ENCODE results near the gene CHN2. TPM values are rescaled to one million over a fixed set of nuclear protein-coding genes. Genes with fewer than 3 reads are reported as not detected.

The CHN2 gene
- polyA plus RNA-seq, 2 of the 4 experiments (the other 2 are of a cell fraction): 0.06 TPM; not detected in 1

- TF ChIP-seq ATOH8 (CRISPR knock-in tag; IDR thresholded peaks at IDR 0.05; ENCODE audit: low read depth) (no peak), RCOR1 (IDR thresholded peaks at IDR 0.05; ENCODE audit: low read depth, low read length) (no peak), CBX8 (IDR thresholded peaks at IDR 0.05) (no peak)
These were observed 76.2 kb downstream of the CHN2 start (continued) for GRCh38 chr7:29270594-29271318.

GRCh38 chr7:29271319-29271658 lies 76.7 kb downstream of the CHN2 start:
- DNase-seq (ENCODE audit: low read depth in 1 of 2, low spot score in 1 of 2) (no peak), ATAC-seq (no peak), FAIRE-seq (no peak)
- ChIA-PET POLR2A (no interaction called here), CTCF (no interaction called here)
- Histone ChIP-seq H3K4me2 (no peak overlapping the region), H3K27ac (no peak overlapping the region), H3K9me3 (no peaks in the 10 kb centered on the region), H3K4me1 (no peaks in the 10 kb centered on the region), H3K4me3 (no peak overlapping the region)
- 8% methylated on average over 4 of the region's 4 CpGs for WGBS (ENCODE audit: missing lambda C conversion rate)
- TF ChIP-seq SMC3 (IDR thresholded peaks at IDR 0.05): no peak
- no peak for TF ChIP-seq HES2 (IDR thresholded peaks at IDR 0.05)
- no peak for TF ChIP-seq ESRRA (IDR thresholded peaks at IDR 0.05; ENCODE audit: borderline replicate concordance, low read length)
- TF ChIP-seq HMGXB4 (CRISPR knock-in tag; IDR thresholded peaks at IDR 0.05; ENCODE audit: borderline replicate concordance): no peak
- no peak for TF ChIP-seq BHLHE40 (IDR thresholded peaks at IDR 0.05; ENCODE audit: low read depth, low read length)
- TF ChIP-seq CBX8 (IDR thresholded peaks at IDR 0.05): no peak
- no peak for TF ChIP-seq PHF8 (IDR thresholded peaks at IDR 0.05; ENCODE audit: borderline replicate concordance, low read depth)

- Histone ChIP-seq H3K4me1 (no peaks in the 10 kb centered on the region), H3K4me3 (no peak overlapping the region), H3K27ac (no peak overlapping the region), H3K4me2 (no peak overlapping the region), H3K9me3 (no peaks in the 10 kb centered on the region)
- FAIRE-seq: no peak
- ChIA-PET CTCF (no interaction called here), POLR2A (no interaction called here)
- DNase-seq (ENCODE audit: low read depth in 1 of 2, low spot score in 1 of 2): no peak
- no peak for ATAC-seq
- TF ChIP-seq FOSB (CRISPR knock-in tag; IDR thresholded peaks at IDR 0.05) (no peak), HOXA7 (CRISPR knock-in tag; IDR thresholded peaks at IDR 0.05) (no peak), PHF8 (IDR thresholded peaks at IDR 0.05; ENCODE audit: borderline replicate concordance, low read depth) (no peak), CHD4 (IDR thresholded peaks at IDR 0.05; ENCODE audit: borderline replicate concordance) (no peak)
- 43% methylated on average over 3 of the region's 9 CpGs for WGBS (ENCODE audit: missing lambda C conversion rate)
These were observed 77.5 kb downstream of the CHN2 start for GRCh38 chr7:29272057-29272456.

- H3K27ac ChIP-seq: no peak overlapping the region
- DNase-seq (ENCODE audit: low read depth in 1 of 2, low spot score in 1 of 2) (no peak), ATAC-seq (no peak), FAIRE-seq (no peak)
- H3K4me3 ChIP-seq: no peak overlapping the region
- no peak overlapping the region for H3K4me2 ChIP-seq
- ChIA-PET CTCF (interaction anchor here (1.9 kb wide), 1 partner anchor 85 kb away, joined by 9 read pairs; no protein-coding TSS in a partner anchor), POLR2A (no interaction called here)
- TF ChIP-seq ATOH8 (CRISPR knock-in tag; IDR thresholded peaks at IDR 0.05; ENCODE audit: low read depth) (no peak), CHD4 (IDR thresholded peaks at IDR 0.05; ENCODE audit: borderline replicate concordance) (no peak), MAZ (IDR thresholded peaks at IDR 0.05; ENCODE audit: borderline replicate concordance, low read depth, low read length) (no peak), NFE2L2 (conservative IDR thresholded peaks at IDR 0.05; ENCODE audit: low read length) (no peak), HOXB13 (CRISPR knock-in tag; IDR thresholded peaks at IDR 0.05; ENCODE audit: low read depth) (no peak), HOXA7 (CRISPR knock-in tag; IDR thresholded peaks at IDR 0.05) (no peak), FOSL2 (IDR thresholded peaks at IDR 0.05) (no peak), FOSL2 (CRISPR knock-in tag; IDR thresholded peaks at IDR 0.05) (no peak)
- H3K4me1 ChIP-seq: no peaks in the 10 kb centered on the region
- H3K9me3 ChIP-seq: no peaks in the 10 kb centered on the region
- 49% methylated on average over 11 of the region's 11 CpGs for WGBS (ENCODE audit: missing lambda C conversion rate)
These were observed 79.8 kb downstream of the CHN2 start for GRCh38 chr7:29274146-29275017.

Data from A549 (cell line).